GM21526 (cell line): ENCODE measurements around the gene ADAM33.

Source experiments
- ATAC-seq: cut with Tn5 transposase; IDR thresholded peaks from one replicate; pipeline ENCODE4 v1.9.1; 2021; ENCODE audit warnings: moderate library complexity; ENCODE audit not compliant: unreplicated experiment, low FRiP score

The ADAM33 gene

DNA sequence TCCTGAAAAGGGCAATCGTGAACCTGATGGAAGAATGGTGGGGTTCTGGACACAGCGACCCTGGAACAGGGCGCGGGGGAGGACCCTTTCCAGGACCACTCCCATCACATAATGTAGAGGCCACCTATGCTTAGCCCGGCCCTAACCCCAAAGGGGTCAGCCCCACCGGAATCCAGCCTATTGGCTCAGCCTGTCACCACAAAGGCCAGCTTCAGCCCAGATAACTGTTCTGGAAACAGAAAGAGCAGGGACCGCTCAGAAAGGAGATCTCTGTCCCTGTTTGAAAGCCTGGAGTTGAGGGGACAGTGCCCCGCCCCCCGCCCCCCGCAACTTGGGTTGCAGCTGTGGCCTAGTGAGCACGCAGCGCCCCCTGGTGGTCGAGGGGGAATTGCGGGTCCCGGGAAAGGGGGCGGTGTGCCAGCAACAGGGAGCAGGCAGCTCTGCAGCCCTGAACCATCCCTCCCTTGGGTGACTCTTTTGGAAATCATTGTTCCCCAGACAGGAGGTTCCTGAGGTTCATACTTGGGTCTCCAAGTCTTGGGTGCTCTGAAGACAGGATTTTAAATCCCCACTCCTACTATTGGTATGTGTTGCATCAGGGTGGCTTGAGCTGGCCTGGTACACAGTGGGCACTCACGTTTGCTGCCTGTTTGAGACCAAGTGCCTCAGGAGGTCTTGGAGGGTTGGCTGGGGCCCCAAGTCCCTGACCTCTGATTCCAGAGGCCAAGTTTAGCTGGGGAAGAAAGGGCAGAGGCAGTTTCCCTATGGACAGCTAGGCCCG lies 29.1 kb upstream of the ADAM33 start:
- ATAC-seq = no peak

- no peak for ATAC-seq
Measured at GRCh38 chr20:3710011-3710466, 28.2 kb upstream of the ADAM33 start.

DNA sequence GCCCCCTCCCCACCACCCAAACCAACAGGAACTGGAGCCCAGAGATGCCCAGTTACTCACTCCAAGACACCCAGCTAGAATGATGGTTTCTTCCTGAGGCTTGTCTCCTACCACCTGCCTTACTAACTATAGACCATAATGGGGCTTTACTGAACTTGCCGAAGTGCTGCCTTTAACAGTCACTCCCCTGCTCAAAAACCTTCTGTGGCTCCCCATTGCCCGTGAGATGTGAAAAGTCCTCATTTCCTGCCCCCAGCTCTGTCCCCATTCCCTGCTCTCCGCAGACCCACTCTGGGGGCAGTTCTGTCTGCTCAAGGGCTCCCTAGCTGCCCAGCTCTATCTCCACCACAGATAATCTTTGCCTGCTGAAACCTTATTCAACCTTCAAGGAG lies 25.7 kb upstream of the ADAM33 start:
- ATAC-seq = no peak

DNA sequence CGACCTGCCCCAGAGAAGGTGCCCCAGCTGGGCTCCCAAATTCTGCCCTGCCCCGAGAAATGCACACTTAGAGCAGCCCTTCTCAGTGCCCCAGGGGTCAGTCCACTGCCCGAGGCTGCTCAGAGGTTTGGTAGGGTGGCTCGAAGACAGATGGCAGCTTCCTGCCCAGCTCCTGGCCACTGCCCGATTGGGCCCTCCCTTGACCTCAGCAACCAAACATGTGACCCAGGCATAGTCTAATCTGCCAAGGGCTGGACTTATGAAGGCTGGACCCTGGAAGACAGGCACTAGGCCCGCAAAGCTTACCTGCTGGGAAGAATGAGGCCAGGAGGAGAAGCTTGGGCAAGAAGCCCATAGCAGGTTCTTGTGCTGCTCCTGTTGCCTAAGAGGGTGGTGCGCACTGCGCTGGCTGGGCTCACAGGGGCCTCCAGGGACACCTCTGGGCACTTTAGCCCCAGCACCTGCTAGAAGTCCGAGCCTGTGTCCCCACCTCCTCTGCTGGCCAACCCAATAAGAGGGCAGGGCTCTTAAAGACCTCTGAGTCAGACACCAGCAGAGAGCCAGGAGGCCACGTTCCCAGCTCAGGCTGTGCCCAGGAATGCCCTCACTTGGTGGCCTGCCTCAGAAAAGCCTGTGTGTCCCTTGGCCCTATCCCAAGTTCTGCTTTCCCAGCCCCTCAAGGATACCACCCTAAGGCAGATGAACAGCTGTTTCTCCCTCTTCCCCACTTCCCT lies 25.1 kb upstream of the ADAM33 start:
- ATAC-seq = no peak

- ATAC-seq = no peak
Measured at GRCh38 chr20:3705970-3706739, 24.3 kb upstream of the ADAM33 start.

GRCh38 chr20:3705491-3705969 lies 23.7 kb upstream of the ADAM33 start:
- ATAC-seq = no peak

- no peak for ATAC-seq
Measured at GRCh38 chr20:3704087-3704486, 22.3 kb upstream of the ADAM33 start.

DNA sequence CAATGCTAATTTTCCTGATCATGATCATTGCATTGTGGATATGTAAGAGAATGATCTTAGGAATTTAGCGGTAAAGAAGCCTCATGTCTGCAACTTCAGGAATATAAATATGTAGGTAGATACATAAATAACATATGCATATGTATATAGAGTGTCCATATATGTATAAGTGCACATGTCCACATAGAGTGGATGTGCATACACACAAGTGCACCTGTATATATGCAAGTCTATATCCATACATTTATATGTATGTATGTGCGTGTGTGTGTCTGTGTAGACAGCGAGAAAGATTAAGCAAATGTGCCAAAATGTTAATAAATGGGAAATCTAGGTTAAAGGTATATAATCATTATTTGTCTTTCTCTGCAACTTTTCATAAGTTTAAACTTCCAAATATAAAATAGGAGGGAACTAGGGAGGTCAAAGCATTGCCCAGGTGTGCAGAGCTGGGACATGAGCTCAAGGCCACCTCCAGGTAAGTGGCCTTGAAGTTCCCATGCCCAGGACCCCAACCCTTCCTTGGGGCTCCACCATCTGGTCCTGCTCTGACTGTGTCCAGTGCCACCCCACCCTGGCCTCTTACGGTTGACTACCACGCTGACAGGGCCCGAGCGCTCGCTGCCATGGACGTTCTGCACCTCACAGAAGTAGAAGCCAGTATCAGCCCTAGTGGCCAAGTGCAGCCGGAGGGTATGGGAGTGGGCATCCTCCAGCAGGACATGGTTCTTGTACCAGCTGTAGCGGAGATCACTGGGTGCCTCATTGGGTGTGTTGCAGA lies 21.0 kb upstream of the ADAM33 start:
- no peak for ATAC-seq

DNA sequence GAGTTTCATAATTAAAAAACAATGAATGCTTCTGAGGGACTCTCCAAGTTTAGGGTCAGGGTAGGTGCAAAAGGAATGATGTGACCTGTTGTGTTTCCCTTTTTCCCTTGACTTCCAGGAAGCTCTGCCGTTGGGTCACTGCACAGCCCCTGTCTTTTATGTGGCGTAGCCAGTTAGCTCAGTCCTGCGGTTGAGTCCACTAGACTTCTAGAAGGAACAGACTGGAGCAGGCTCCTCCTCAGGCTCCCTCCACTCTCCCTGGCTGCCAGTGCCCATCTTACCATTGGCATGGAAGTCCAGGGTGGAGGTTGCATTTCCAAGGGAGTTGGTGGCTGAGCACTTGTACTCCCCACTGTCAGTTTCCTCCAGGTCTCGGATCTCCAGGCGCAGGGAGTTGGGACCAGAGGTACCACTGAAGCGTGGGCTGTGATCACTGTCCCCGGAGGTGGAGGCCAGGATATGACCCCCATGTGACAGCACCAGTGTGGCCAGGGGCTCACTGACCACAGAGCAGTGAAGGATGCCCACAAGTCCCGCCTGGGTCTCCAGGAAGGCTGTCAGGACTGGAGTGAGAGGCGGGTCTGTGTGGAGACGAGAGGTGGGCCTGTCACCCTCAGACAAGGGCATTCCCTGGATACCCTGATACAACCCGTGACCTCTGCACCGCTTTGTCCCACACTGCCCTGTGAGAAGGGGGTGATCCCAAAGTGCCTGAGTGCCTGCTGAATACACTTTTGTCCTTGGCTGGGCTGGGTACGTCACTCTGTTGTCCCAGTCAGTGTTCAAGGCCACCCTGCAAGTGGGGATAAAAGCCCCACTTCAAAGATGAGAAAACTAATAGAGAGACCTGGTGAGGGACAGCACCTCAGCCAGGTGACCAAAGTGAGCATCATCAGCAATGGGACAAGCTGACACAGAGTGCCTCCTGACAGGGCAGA lies 19.5 kb upstream of the ADAM33 start:
- ATAC-seq = no peak

GRCh38 chr20:3699037-3699436 lies 17.2 kb upstream of the ADAM33 start:
- no peak for ATAC-seq

DNA sequence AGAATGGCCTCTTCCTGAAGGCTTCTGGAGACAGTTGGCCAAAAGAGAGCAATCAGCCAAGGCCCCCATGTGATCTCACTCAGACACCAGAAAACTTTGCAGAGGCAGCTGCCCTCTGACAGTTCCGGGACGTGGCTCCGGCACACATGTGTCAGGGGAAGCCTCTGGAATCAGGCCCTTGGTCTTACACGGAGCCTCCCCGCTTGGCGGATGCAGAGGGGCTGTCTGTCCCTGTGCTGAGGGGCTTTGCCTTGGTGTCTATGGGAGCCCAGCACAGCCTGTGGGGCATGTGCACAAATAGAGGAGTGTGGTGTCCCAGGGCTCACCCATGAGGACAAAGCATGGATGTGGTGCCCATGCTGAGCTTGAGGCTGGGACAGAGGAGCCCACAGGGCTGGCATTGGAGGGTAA lies 16.8 kb upstream of the ADAM33 start:
- no peak for ATAC-seq

- no peak for ATAC-seq
Measured at GRCh38 chr20:3697588-3698305, 15.9 kb upstream of the ADAM33 start.

DNA sequence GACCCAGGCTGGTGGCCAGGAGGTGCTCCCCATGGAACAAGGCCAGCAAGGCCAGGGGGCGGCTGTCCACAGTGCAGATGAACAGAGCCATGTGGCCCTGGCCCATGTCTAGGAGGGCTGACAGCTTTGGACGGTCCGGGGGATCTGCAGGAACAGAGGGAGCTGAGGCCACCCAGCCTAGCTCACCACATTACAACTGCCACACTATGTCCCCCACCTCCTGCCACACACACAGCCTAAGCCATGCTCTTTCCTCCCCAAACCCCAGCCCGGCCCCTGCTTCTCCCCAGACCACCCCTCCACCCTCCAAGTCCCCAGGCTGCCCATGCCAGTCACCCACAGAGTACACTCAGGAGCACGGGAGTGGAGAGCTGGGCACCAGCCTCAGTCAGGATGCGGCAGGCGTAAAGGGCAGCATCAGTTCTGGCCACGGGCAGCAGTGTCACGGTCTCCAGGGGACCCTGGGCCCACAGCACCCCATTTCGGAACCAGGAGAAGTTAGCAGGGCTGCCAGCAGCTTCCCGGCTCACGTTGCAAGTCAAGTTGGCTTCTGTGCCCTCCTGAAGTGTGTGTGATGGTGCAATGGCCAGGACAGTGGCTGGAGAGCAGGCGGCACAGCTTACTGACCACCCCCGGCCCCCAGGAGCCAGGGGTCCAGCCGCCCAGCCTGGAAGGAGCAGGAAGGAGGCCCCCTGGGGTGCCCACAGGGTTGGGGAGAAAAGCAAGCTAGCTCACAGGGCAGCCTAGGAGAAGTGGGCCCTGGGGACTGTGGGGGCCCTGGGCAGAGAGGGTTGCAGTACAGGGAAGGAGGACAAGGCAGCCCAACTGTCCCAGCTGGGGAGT lies 15.2 kb upstream of the ADAM33 start:
- ATAC-seq = no peak

DNA sequence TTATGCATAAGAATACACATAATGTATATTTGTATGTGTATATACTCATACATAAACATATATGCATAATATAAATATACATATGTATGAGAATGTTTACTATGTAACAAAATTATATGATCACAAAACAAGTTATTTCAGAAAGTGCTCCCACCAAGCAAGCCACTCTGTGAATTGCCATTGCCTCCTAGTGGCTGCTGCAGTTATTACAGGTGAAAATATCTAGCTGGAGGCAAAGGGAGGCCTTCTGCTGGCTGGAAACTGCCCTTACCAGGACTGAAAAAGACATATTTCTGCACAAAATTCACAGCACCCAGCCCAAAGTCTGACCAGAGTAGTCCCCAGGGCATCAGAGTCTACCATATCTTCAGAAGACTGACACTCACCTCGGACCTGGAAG lies 14.4 kb upstream of the ADAM33 start:
- no peak for ATAC-seq

DNA sequence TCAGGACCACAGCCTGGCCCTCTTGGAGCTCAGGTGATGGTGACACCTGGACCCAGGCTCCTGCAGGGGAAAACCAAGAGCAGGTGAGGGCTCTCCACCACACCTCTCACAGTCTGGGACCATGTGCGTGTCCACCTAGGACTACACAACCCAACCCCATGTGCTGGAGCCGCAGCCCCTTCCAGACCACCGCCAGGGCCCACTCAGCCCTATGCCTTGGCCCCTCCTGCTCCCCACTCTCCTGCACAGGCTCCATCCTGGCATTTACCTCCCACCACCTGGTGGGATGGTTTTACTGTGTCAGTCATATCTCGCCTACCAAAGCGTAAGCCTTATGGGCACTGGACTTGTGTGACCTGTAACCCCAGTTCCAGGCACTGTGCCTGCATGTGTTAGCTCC lies 13.1 kb upstream of the ADAM33 start:
- no peak for ATAC-seq

DNA sequence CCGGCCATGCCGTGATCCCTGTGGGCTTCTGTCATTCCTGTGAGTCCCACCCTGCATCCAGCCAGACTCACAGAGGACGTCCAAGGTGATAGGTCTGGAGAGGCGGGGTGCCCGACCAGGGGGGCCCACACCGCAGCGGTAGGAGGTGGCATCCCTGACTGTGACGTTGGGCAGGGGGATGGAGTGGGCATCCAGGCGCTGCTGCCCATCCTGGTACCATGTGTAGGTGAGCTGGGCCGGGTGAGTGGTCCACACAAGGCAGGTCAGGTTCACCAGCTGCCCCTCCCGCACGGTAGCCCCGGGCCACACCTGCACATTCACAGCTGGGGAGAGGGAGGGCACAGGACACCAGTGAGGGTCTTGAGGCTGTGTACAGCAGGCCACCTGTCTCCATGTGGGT lies 11.6 kb upstream of the ADAM33 start:
- no peak for ATAC-seq

DNA sequence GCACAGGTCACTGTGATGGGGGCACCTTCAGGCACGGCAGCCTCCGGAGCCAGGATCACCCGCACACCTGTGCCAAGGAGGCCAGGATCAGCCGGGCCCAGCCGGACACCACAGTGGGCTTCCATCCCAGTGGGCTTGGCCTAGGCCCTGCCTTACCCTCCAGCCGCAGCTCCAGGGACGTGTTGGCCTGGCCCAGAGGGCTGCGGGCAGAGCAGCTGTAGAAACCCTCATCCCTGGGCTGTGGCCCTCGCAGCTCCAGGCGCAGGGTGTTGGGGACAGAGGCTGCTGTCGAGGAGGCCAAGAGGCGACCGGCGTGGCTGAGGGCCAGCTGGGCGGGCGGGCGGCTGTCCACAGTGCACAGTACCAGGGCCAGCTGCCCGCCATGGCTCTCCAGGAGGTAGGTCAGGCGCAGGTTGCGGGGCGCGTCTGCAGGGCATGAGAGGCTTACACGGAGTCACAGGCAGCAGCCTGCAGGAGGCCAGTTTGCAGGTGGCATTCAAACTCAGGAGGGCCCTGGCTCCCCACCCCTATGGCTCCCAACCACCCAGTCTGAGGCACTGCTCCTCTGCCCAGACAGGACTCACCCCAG lies 11.0 kb upstream of the ADAM33 start:
- no peak for ATAC-seq
